GM21423 (cell line): ENCODE data around the gene DMC1.

Experiments used
- ATAC-seq: cut with Tn5 transposase; IDR thresholded peaks from one replicate; pipeline ENCODE4 v1.9.1; 2021; ENCODE audit warnings: mild to moderate bottlenecking, moderate library complexity; ENCODE audit not compliant: unreplicated experiment

The DMC1 gene

GRCh38 chr22:38503021-38503420 lies 67.0 kb downstream of the DMC1 start:
- ATAC-seq = no peak

- no peak for ATAC-seq
Measured at GRCh38 chr22:38501797-38502672, 67.9 kb downstream of the DMC1 start.

GRCh38 chr22:38497869-38498268 lies 72.1 kb downstream of the DMC1 start:
- ATAC-seq = no peak

GRCh38 chr22:38494939-38495338 lies 75.0 kb downstream of the DMC1 start:
- no peak for ATAC-seq

GRCh38 chr22:38494498-38494897 lies 75.5 kb downstream of the DMC1 start:
- ATAC-seq = no peak

GRCh38 chr22:38491707-38492348 lies 78.2 kb downstream of the DMC1 start:
- no peak for ATAC-seq

GRCh38 chr22:38490915-38491314 lies 79.1 kb downstream of the DMC1 start:
- ATAC-seq = no peak

- ATAC-seq = no peak
Measured at GRCh38 chr22:38490475-38490874, 79.5 kb downstream of the DMC1 start.

GRCh38 chr22:38489561-38490145 lies 80.3 kb downstream of the DMC1 start:
- ATAC-seq = no peak

GRCh38 chr22:38489142-38489541 lies 80.8 kb downstream of the DMC1 start:
- ATAC-seq = no peak

GRCh38 chr22:38487946-38488345 lies 82.0 kb downstream of the DMC1 start:
- no peak for ATAC-seq

GRCh38 chr22:38485783-38486182 lies 84.2 kb downstream of the DMC1 start:
- ATAC-seq = no peak

GRCh38 chr22:38484244-38484643 lies 85.7 kb downstream of the DMC1 start:
- ATAC-seq = no peak

- no peak for ATAC-seq
Measured at GRCh38 chr22:38482662-38483308, 87.2 kb downstream of the DMC1 start.

GRCh38 chr22:38481871-38482332 lies 88.1 kb downstream of the DMC1 start:
- ATAC-seq = no peak

GRCh38 chr22:38481162-38481870 lies 88.7 kb downstream of the DMC1 start:
- no peak for ATAC-seq

- ATAC-seq = no peak
Measured at GRCh38 chr22:38479096-38479837, 90.7 kb downstream of the DMC1 start.

GRCh38 chr22:38477585-38477984 lies 92.4 kb downstream of the DMC1 start:
- ATAC-seq = no peak

GRCh38 chr22:38474003-38474607 lies 95.9 kb downstream of the DMC1 start:
- no peak for ATAC-seq

GRCh38 chr22:38471237-38471636 lies 98.7 kb downstream of the DMC1 start:
- no peak for ATAC-seq
